GM12878 (cell line): ENCODE measurements around the gene IQCH. TPM values are rescaled to one million over a fixed set of nuclear protein-coding genes. Genes with fewer than 3 reads are reported as not detected.
A peak's percentile ranks its signal among the peaks of the same experiment; 100 is the strongest.
"Not testable (repeated sequence)": the region's sequence is repeated elsewhere in the genome, so short reads cannot be mapped to it uniquely, and the experiment has no call there.

Experiments
- ATAC-seq: fragments of 200-7000 bp; cut with Tn5 transposase; 3 replicates; pipeline ENCODE4 v1.9.1; 2020; ENCODE audit warnings: mild to moderate bottlenecking, moderate library complexity
- BruUV-seq: library from RNA; stranded (reverse); fragments of 400-500 nt; replicated peaks from 2 replicates; lab custom pipeline; 2021; lab: Mats Ljungman, UMichigan
- CTCF ChIA-PET: fragments of 300-600 bp; sonication (Branson Sonifier 250); formaldehyde crosslinking; extraction: SDS; loops from one replicate; lab custom pipeline; 2021; ENCODE audit warnings: inconsistent platforms; lab: Yijun Ruan, JAX
- POLR2A ChIA-PET: fragments of 350-600 bp; formaldehyde crosslinking; extraction: SDS; loops from one replicate; lab custom pipeline; 2021; ENCODE audit warnings: inconsistent platforms; lab: Charles Lee
- RAD21 ChIA-PET: fragments of 300-600 bp; sonication (Branson Sonifier 250); formaldehyde crosslinking; loops from one replicate; lab custom pipeline; 2023; ENCODE audit warnings: antibody characterized with exemption; ENCODE audit not compliant: unreplicated experiment; lab: Charles Lee
- SMC1A ChIA-PET: fragments of 300-600 bp; sonication (Branson Sonifier 250); formaldehyde crosslinking; loops from one replicate; lab custom pipeline; 2023; ENCODE audit not compliant: unreplicated experiment, uncharacterized antibody; lab: Charles Lee
- DNase-seq: peaks from one replicate; pipeline ENCODE4 v3.0.0-alpha.2; 2011; ENCODE audit warnings: low read depth, low spot score
- FAIRE-seq: peaks from 3 replicates; lab custom pipeline; 2011; peaks lifted over from hg19 to GRCh38; lab: Jason Lieb, UNC
- H2AFZ ChIP-seq: 2 replicates; pipeline ENCODE4 v1.6.0; 2011; ENCODE audit warnings: low read depth, low read length, control low read depth; ENCODE audit not compliant: control insufficient read depth
- H3K27ac ChIP-seq: 2 replicates; pipeline ENCODE4 v1.5.1; 2011; ENCODE audit warnings: control low read depth; ENCODE audit not compliant: control insufficient read depth, insufficient read depth
- H3K27me3 ChIP-seq, 2 experiments: replicated peaks in 1 of 2; 2 replicates each; pipeline versions ENCODE4 v1.6.0 to v1.6.1; 2011; ENCODE audit warnings: low read length in 1 of 2; ENCODE audit not compliant: control insufficient read depth in 2 of 2, insufficient read depth in 2 of 2
- H3K36me3 ChIP-seq, 2 experiments: 2 replicates each; pipeline ENCODE4 v1.5.1; 2011; ENCODE audit warnings: low read length in 1 of 2; ENCODE audit not compliant: control insufficient read depth in 2 of 2, insufficient read depth in 2 of 2
- H3K4me1 ChIP-seq: 2 replicates; pipeline ENCODE4 v1.6.1; 2011; ENCODE audit warnings: mild to moderate bottlenecking, low read length, moderate library complexity, mixed read lengths; ENCODE audit not compliant: control insufficient read depth, insufficient read depth
- H3K4me2 ChIP-seq: 2 replicates; pipeline ENCODE4 v1.6.0; 2011; ENCODE audit warnings: control low read depth; ENCODE audit not compliant: control insufficient read depth, insufficient read depth
- H3K4me3 ChIP-seq: fragments of 200-600 bp; sonication (generic); 2 replicates; pipeline ENCODE4 v1.5.1; 2016
- H3K79me2 ChIP-seq: 2 replicates; pipeline ENCODE4 v1.6.0; 2011; ENCODE audit warnings: low read length; ENCODE audit not compliant: control insufficient read depth, insufficient read depth
- H3K9ac ChIP-seq: 2 replicates; pipeline ENCODE4 v1.8.0; 2011; ENCODE audit warnings: low read length, control low read depth, mixed read lengths; ENCODE audit not compliant: control insufficient read depth, insufficient read depth
- H3K9me3 ChIP-seq: replicated peaks from 3 replicates; pipeline ENCODE4 v1.5.1; 2011; ENCODE audit warnings: mild to moderate bottlenecking, low read length; ENCODE audit not compliant: control insufficient read depth, insufficient read depth
- H4K20me1 ChIP-seq: 2 replicates; pipeline ENCODE4 v1.6.0; 2011; ENCODE audit not compliant: control insufficient read depth, insufficient read depth
- BHLHE40 ChIP-seq, 2 experiments: fragments of 450-650 bp in 1 of 2; IDR thresholded peaks; 2 replicates each; pipeline ENCODE4 v1.6.1; 2011 to 2017; ENCODE audit warnings: low read depth in 2 of 2, borderline replicate concordance in 1 of 2, improper control_type of control experiment in 1 of 2, low read length in 1 of 2, mild to moderate bottlenecking in 1 of 2
- RAD21 ChIP-seq: IDR thresholded peaks from 2 replicates; pipeline ENCODE4 v1.6.1; 2011; ENCODE audit warnings: mild to moderate bottlenecking, low read depth, low read length, moderate library complexity; ENCODE audit not compliant: insufficient read depth
- SMC3 ChIP-seq: IDR thresholded peaks from 2 replicates; pipeline ENCODE4 v1.6.1; 2011; ENCODE audit warnings: low read length, improper control_type of control experiment, borderline replicate concordance
- SREBF2 ChIP-seq: IDR thresholded peaks from 2 replicates; pipeline ENCODE4 v1.6.1; 2012; ENCODE audit warnings: mild to moderate bottlenecking, low read length
- YY1 ChIP-seq: IDR thresholded peaks from 2 replicates; pipeline ENCODE4 v1.6.1; 2011; ENCODE audit warnings: low read depth, mild to moderate bottlenecking, low read length
- WGBS: methylation state at CpG from one replicate; pipeline ENCODE4 v1.1.6; 2016; ENCODE audit warnings: low lambda C conversion rate; ENCODE audit not compliant: insufficient replicate concordance, insufficient coverage; ENCODE audit errors: missing lambda C conversion rate; 5-methylcytosine and 5-hydroxymethylcytosine counted together
- in situ Hi-C: fragments of 300-500 bp; cut with MboI; formaldehyde crosslinking; loops from 9 replicates; pipeline ENCODE4 v1.14.3; 2018; ENCODE audit warnings: mixed read lengths
- intact Hi-C: fragments of 100-400 bp; cut with micrococcal nuclease; formaldehyde crosslinking; loops from one replicate; pipeline ENCODE4 v1.14.2; 2022; ENCODE audit not compliant: unreplicated experiment
- polyA plus RNA-seq, 11 experiments: library from polyadenylated mRNA; depleted of rRNA in 4 of 11; unstranded in 6 of 11; stranded (reverse) in 5 of 11; fragments of >200 nt; fragmentation: Nextera tagmentation in 4 of 11; fragmentation: Illumina TruSeq in 1 of 11; extraction: Ambion mirVana in 4 of 11; extraction: Trizol in 1 of 11; gene quantifications; 1 replicate in 1 of 11; 2 replicates in 10 of 11; pipeline versions ENCODE4 v1.2.1 to v1.2.3, GENCODE V29; 2011 to 2016; ENCODE audit warnings: inconsistent platforms in 2 of 11, missing spikeins in 2 of 11, low read depth in 1 of 11
- total RNA-seq, 4 experiments: library from RNA; depleted of rRNA in 3 of 4; stranded (reverse); fragments of >200 nt in 3 of 4; fragmentation: Illumina TruSeq in 1 of 4; extraction: Trizol in 1 of 4; gene quantifications; 2 replicates each; pipeline versions ENCODE4 v1.2.1 to v1.2.3, GENCODE V29; 2013 to 2021
- TF ChIP-seq, protein P1 (sequence below), 3 experiments: IDR thresholded peaks in 2 of 3; conservative IDR thresholded peaks in 1 of 3; 2 replicates each; pipeline ENCODE4 v1.5.1; 2011; ENCODE audit warnings: low read depth in 3 of 3, low read length in 3 of 3, mild to moderate bottlenecking in 3 of 3, control low read depth in 2 of 3, moderate library complexity in 2 of 3, inconsistent platforms in 1 of 3, mixed read lengths in 1 of 3; ENCODE audit not compliant: control insufficient read depth in 2 of 3, insufficient read depth in 1 of 3; ENCODE audit errors: extremely low read depth in 1 of 3

The IQCH gene
- total and polyA plus RNA-seq, 10 of the 15 experiments (the other 5 are each of a cell fraction or from before 2014, with no cell fraction given), result 0.29 to 1.3 (median 0.99) TPM

DNA sequence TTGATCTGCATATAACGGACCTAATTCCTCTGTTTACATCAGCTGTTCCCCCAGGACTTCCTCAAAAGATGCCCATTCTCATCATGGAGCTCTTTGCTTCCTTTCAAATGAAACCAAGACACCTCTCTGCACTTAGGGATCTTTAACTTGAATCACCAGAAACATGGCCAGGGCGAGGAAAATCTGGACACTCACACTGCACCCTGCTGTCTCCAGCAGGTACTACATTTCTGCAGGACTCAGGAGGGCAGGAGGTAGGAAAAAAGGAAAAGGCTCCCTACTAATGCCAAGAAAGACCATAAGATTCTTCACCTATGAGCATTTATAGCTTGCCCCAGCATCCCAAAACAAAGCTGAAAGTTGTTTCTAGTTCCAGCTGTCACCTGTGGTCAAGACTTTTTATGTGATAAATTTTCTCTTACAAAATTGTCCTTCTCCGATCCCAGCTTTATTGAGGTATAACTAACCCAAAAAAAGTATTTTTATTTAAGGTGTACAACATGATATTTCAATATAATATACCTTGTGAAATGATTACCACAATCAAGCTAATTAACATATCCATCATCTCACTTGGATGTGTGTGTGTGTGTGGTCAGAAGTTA lies 179.0 kb downstream of the IQCH start:
- 53% methylated on average over 3 of the region's 3 CpGs for WGBS
- H3K36me3 ChIP-seq, result no peaks in the 10 kb centered on the region
- H3K27ac ChIP-seq, result no peak overlapping the region
- no peaks in the 10 kb centered on the region for H4K20me1 ChIP-seq
- RAD21 ChIA-PET, result interaction anchor here (0.9 to 2.3 kb wide), 5 partner anchors 11 to 487 kb away, joined by 3 to 14 read pairs (median 5); no protein-coding TSS in a partner anchor
- CTCF ChIA-PET, result interaction anchor here (0.7 to 4.2 kb wide), 30 partner anchors 9 to 531 kb away, joined by 3 to 34 read pairs (median 4); no protein-coding TSS in a partner anchor
- no peak overlapping the region for H2AFZ ChIP-seq
- no peaks in the 10 kb centered on the region for H3K79me2 ChIP-seq
- no TSS peak for BruUV-seq
- H3K4me1 ChIP-seq, result no peaks in the 10 kb centered on the region
- no peaks in the 10 kb centered on the region for H3K27me3 ChIP-seq
- in situ Hi-C loops, result loop anchor here (5.0 kb wide), 1 partner anchor 491 kb away; no protein-coding TSS in a partner anchor
- TF ChIP-seq, protein P1, sequence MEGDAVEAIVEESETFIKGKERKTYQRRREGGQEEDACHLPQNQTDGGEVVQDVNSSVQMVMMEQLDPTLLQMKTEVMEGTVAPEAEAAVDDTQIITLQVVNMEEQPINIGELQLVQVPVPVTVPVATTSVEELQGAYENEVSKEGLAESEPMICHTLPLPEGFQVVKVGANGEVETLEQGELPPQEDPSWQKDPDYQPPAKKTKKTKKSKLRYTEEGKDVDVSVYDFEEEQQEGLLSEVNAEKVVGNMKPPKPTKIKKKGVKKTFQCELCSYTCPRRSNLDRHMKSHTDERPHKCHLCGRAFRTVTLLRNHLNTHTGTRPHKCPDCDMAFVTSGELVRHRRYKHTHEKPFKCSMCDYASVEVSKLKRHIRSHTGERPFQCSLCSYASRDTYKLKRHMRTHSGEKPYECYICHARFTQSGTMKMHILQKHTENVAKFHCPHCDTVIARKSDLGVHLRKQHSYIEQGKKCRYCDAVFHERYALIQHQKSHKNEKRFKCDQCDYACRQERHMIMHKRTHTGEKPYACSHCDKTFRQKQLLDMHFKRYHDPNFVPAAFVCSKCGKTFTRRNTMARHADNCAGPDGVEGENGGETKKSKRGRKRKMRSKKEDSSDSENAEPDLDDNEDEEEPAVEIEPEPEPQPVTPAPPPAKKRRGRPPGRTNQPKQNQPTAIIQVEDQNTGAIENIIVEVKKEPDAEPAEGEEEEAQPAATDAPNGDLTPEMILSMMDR (IDR thresholded peaks at IDR 0.05 in 2 of 3, conservative IDR thresholded peaks at IDR 0.05 in 1 of 3; ENCODE audit: control insufficient read depth in 2 of 3, extremely low read depth in 1 of 3, insufficient read depth in 1 of 3, low read depth in 3 of 3, low read length in 3 of 3), result peak; percentile 58 to 78 (median 72)
- TF ChIP-seq BHLHE40 (IDR thresholded peaks at IDR 0.05; ENCODE audit: borderline replicate concordance in 1 of 2, low read depth in 2 of 2, low read length in 1 of 2) (no peak), SMC3 (peak; percentile 74; the same call in 1 of the 2 replicates), SREBF2 (no peak), YY1 (0 out of 2 replicates have a peak, but pooled peaks have one; percentile 27), RAD21 (peak; percentile 68)
- TF ChIP-seq, all 136 proteins: peak for 4
- Histone ChIP-seq H3K9me3 (no peaks in the 10 kb centered on the region), H3K4me2 (no peak overlapping the region), H3K9ac (no peak overlapping the region), H3K4me3 (no peak overlapping the region)
- peak; percentile 15 for DNase-seq
- ChIA-PET SMC1A (interaction anchor here (0.6 to 3.2 kb wide), 21 partner anchors 10 to 493 kb away, joined by 3 to 20 read pairs (median 4); no protein-coding TSS in a partner anchor), POLR2A (interaction anchor here (0.9 kb wide), 1 partner anchor 130 kb away, joined by 3 read pairs; no protein-coding TSS in a partner anchor)
- FAIRE-seq, result peak; percentile 77
- peak; percentile 79 for ATAC-seq
- intact Hi-C loops, result loop anchor here (1.0 to 10.0 kb wide), 2 partner anchors 119 to 487 kb away; no protein-coding TSS in a partner anchor

DNA sequence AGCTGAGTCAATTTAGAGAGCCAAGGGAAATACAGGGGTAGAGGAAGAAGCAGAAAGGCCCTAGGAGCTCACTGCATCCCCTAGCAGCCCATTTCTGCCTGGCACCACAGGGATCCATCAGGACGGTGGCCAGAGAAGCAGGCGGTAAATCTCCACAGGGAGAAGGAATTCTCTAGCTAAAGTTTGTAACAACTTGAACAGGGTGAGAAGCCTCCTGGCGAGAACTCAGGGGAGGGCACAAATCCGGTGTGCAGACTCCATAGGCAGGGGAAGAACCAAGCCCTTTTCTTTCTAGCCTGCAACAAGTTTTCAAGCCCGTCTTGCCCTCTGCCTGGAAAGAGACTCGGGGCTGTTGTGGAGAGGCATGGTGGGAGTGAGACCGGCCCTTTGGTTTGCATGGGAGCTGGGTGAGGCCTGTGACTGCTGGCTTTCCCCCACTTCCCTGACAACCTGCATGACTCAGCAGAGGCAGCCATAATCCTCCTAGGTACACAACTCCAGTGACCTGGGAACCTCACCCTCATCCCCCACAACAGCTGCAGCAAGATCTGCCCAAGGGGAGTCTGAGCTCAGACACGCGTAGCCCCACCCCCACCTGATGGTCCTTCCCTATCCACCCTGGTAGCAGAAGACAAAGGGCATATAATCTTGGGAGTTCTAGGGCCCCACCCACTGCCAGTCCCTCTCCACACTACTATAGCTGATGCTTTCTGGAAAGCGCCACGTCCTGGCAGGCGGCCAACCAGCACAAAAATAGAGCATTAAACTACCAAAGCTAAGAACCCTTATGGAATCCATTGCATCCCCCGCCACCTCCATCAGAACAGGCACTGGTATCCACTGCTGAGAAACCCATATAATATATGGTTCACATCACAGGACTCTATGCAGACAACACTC lies 182.0 kb downstream of the IQCH start:
- H3K79me2 ChIP-seq, FAIRE-seq, H3K27me3 ChIP-seq, H3K4me2 ChIP-seq, H3K36me3 ChIP-seq, ATAC-seq, POLR2A ChIA-PET, H3K9ac ChIP-seq, H2AFZ ChIP-seq, BruUV-seq, DNase-seq, H3K9me3 ChIP-seq, H3K27ac ChIP-seq, H3K4me3 ChIP-seq, RAD21 ChIA-PET, in situ Hi-C loops, H4K20me1 ChIP-seq, H3K4me1 ChIP-seq: not testable (repeated sequence)
- 80% methylated on average over 13 of the region's 13 CpGs for WGBS
- CTCF ChIA-PET, result interaction anchor here (0.7 to 2.0 kb wide), 5 partner anchors 20 to 490 kb away, joined by 3 to 6 read pairs (median 3); no protein-coding TSS in a partner anchor
- intact Hi-C loops, result loop anchor here (10.0 kb wide), 1 partner anchor 122 kb away; no protein-coding TSS in a partner anchor
- SMC1A ChIA-PET, result interaction anchor here (1.2 to 1.6 kb wide), 2 partner anchors 10 to 132 kb away, joined by 3 read pairs; no protein-coding TSS in a partner anchor
